GM19397 (cell line): ENCODE results near the gene ARHGDIB.

Experiments
- ATAC-seq: cut with Tn5 transposase; IDR thresholded peaks from one replicate; pipeline ENCODE4 v1.9.1; 2021; ENCODE audit warnings: mild to moderate bottlenecking, moderate library complexity; ENCODE audit not compliant: unreplicated experiment

Gene ARHGDIB

GRCh38 chr12:14934511-14934910 lies 26.9 kb downstream of the ARHGDIB start:
- ATAC-seq: no peak

- no peak for ATAC-seq
Measured at GRCh38 chr12:14931791-14932560, 29.4 kb downstream of the ARHGDIB start.

GRCh38 chr12:14931359-14931758 lies 30.0 kb downstream of the ARHGDIB start:
- no peak for ATAC-seq

- no peak for ATAC-seq
Measured at GRCh38 chr12:14930299-14930698, 31.1 kb downstream of the ARHGDIB start.

- no peak for ATAC-seq
Measured at GRCh38 chr12:14928931-14929330, 32.5 kb downstream of the ARHGDIB start.

GRCh38 chr12:14927267-14927666 lies 34.1 kb downstream of the ARHGDIB start:
- ATAC-seq: no peak

- ATAC-seq: no peak
Measured at GRCh38 chr12:14924541-14924940, 36.9 kb downstream of the ARHGDIB start.

GRCh38 chr12:14923944-14924343 lies 37.5 kb downstream of the ARHGDIB start:
- ATAC-seq: no peak

- ATAC-seq: no peak
Measured at GRCh38 chr12:14921218-14921617, 40.2 kb downstream of the ARHGDIB start.

GRCh38 chr12:14920475-14921126 lies 40.8 kb downstream of the ARHGDIB start:
- ATAC-seq: no peak

GRCh38 chr12:14919455-14919854 lies 41.9 kb downstream of the ARHGDIB start:
- ATAC-seq: no peak

- no peak for ATAC-seq
Measured at GRCh38 chr12:14915736-14916135, 45.7 kb downstream of the ARHGDIB start.

- no peak for ATAC-seq
Measured at GRCh38 chr12:14913381-14913781, 48.0 kb downstream of the ARHGDIB start.

GRCh38 chr12:14911131-14911530 lies 50.3 kb downstream of the ARHGDIB start:
- ATAC-seq: no peak

- ATAC-seq: no peak
Measured at GRCh38 chr12:14910090-14910915, 51.1 kb downstream of the ARHGDIB start.

GRCh38 chr12:14907953-14908352 lies 53.4 kb downstream of the ARHGDIB start:
- ATAC-seq: no peak

GRCh38 chr12:14906114-14906513 lies 55.3 kb downstream of the ARHGDIB start:
- ATAC-seq: no peak

- ATAC-seq: no peak
Measured at GRCh38 chr12:14905269-14906004, 56.0 kb downstream of the ARHGDIB start.

GRCh38 chr12:14904854-14905253 lies 56.5 kb downstream of the ARHGDIB start:
- ATAC-seq: no peak

- no peak for ATAC-seq
Measured at GRCh38 chr12:14903386-14904098, 57.9 kb downstream of the ARHGDIB start.
